ENCODE results near the gene GPC3.
"Not testable (repeated sequence)": the region's sequence is repeated elsewhere in the genome, so short reads cannot be mapped to it uniquely, and the experiment has no call there.

GPC3 gene

DNA sequence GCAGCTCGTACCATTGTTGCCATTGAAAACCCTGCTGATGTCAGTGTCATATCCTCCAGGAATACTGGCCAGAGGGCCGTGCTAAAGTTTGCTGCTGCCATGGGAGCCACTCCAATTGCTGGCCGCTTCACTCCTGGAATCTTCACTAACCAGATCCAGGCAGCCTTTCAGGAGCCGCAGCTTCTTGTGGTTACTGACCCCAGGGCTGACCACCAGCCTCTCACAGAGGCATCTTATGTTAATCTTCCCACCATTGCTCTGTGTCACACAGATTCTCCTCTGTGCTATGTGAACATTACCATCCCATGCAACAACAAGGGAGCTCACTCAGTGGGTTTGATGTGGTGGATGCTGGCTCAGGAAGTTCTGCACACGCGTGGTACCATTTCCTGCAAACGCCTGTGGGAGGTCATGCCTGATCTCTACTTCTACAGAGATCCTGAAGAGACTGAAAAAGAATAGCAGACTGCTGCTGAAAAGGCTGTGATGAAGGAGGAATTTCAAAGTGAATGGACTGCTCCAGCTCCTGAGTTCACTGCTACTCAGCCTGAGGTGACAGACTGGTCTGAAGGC is 222.3 kb downstream of the GPC3 start:
- not testable (repeated sequence) for DNase-seq (ENCODE audit: low read depth)

DNA sequence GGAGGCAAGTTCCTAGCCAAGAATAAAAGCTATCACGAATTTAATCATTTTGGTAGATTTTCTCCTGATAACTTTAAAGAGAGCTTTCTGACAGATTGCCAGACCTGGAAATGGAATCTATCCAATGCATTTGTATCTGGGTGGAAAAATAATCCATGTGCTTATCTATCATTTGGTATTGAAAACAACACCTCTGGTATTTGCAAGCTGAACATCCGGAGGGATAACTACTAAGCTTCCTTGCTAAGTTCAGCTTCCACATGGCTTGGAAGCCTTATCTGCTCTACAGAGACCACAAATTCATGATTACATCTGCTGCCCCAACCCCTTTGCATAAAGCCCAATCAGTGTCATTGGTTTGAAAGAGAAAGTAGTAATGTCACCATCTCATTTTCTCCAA is 230.7 kb downstream of the GPC3 start:
- DNase-seq (ENCODE audit: low read depth): no peak

DNA sequence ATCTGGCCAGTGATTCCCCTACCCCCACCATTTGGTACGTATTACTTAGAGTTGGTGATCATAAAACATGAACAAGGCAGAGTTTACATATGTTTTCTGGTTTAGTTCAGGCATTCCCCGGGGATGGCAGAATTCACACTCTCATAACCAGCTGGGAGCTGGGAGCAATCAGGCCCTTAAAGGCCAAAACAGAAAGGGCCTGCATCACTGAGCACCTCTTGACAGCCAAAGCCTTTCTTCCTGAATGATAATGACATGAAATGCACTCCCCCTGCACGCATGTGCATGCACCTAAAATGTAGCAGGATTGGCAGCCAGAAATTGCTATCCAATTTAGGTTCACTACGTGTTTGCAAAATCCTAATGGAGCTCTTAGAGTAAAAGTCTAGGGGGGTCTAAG is 235.4 kb downstream of the GPC3 start:
- no peak for DNase-seq (ENCODE audit: low read depth)

DNA sequence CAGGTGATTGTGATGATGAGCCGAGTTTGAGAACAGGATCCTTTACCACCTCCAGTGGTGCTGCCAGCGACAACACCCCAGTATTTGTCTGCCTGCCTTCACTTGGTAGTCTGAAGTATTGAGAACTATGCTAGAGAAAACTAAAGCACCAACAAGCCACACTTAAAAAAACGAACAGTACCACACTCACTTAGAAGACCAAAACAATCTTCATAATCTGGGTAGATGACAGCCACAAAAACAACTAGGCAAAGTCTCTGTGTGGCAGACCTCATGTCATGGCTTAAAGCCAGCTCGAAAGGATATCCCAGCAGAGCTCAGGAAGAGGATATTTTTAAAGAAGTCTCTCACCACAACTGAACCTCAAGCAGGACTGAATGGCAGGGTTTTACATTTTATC is 236.0 kb downstream of the GPC3 start:
- DNase-seq (ENCODE audit: low read depth): no peak

DNA sequence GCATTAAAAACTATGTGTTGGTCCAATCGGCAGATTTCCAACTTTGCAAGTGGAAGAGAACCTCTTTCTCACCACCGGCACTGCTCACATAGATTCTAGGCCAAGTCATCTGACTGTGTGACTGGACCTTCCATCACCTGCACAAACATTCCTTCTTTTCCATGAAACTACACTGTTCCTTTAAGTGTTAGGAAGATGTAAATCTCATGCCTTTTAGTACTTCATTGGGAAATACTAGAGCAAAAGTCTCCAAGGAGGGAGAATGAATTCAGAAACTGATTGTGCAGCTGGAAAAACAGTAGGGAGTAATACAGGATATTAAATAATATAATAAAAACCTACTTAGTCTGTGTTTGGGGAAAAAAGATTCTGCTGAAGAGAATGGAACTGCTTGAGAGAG is 238.2 kb downstream of the GPC3 start:
- no peak for DNase-seq (ENCODE audit: low read depth)

DNA sequence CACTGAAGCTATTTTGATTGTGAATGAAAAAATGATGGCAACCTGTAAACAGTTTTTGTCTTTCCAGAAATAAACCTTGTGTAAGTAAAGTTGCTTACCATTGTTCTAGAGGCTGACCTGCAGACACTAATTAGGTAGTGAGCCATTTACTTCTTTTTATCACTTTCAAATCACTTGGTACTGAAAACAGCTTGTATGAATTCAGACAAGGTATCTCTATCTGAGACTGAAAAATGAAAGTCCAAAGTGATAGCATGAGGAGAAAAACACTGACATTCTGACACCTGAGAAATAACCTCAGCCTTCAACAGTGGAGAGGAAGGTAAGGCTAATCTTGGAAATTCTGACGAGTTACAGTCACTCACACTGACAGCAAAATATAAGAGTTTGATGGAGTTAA is 238.8 kb downstream of the GPC3 start:
- DNase-seq (ENCODE audit: low read depth): no peak

DNA sequence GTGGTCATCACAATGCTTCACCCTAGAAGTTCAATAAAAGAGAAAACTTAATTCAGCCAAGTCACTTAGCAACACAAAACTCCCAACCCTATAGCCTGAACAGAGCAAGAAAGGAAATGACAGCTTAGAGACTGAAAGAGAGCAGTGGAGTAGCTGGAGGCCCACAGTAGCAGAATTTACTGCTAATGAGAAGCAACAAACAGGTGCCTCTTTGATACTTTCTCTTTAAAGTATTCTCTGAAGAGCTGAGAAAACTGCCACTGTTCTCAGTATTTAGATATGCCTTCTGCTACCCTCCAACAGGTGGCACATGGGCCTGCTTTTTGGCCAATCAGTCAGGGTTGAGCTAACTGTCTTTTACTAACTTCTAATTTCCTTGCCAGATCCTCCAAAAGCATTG is 240.0 kb downstream of the GPC3 start:
- no peak for DNase-seq (ENCODE audit: low read depth)

DNA sequence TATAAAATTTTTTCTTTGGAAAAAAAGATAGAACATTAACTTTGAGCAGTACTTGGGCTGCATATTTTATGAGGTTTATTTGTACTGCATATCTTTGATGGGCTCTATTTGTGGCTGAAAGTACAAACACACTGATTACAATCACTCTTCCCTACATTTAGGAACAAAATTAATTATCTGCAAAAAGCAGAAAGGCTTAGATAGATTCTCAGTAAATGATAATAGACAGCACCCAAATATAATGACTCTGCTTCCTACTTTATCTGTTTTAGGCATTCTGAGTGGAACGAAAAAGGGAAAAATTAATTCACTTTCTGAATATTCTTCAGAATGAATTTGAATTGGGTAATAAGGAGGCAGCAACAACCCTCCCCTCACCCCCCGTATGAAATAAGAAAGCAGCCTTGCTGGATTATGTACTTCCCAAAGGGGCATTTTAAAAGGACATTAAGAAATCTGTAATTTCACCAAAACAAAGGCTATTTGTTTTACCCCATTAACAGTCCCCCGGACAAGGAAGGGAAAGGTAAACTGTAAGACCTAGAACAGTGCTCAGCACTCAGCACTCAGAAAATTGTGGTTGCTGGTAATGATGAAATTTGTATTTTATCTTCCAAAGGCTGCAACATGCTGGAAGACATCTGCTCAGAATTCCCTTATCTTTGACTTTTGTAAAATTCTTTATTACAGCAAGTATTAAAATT is 242.6 kb downstream of the GPC3 start:
- DNase-seq (ENCODE audit: low read depth): no peak

DNA sequence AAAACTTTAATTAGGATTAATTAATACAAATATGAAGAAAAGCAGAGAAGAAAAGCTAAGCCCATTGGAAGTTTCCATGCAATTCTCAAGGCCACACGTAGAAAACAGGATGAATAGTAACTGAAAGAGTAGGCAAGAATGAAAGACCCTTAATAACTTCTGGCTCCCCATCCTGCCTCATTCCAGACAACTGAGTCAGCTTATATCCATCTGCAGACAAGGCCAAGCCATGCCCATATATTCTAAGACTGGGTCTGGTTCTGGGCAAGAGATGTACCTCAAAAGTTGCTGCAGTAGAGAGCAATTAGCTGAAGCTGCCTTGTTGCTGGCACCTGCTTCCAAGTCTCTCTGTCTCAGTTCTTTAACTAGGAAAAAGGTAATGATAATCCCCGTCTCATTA is 244.1 kb downstream of the GPC3 start:
- DNase-seq (ENCODE audit: low read depth): peak; percentile 31

DNA sequence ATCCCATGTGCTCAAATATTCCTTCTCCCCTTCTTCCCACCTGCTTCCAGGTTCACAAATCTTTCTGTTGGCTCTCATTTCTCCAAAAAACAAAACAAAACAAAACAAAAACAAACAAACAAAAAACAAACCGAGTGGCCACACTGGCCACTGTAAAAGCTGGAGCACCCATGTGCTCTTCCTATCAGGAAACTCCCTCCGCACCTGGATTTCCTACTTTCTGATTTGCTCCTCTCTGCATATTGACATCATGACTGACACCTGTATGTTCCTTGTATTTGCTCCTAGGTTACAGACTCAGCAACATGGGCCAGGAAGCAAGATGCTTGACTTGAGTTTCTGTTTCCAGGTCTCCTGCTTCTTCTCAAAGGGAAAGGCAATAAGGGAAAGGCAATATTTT is 258.8 kb downstream of the GPC3 start:
- DNase-seq (ENCODE audit: low read depth): no peak

DNA sequence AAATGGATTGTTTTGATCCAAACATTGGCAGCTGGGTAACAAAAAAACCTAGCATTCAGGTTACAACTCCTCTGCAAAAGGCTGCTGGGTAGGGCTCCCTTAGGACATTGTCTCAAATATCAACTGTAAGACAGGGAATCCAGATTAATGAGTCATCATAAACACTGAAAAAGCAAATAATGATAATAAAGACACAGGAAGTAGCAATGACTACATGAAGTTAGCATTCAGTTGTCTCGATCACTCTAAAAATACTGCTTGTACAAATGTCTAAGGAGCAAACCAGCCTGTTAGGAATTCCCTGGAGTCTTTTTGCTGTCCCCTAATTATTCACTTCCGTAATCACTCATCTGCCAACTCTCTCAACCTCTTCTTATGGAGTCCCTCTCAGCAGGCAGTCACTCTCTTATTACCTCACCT is 259.2 kb downstream of the GPC3 start:
- peak; percentile 80 for DNase-seq (ENCODE audit: low read depth)

DNA sequence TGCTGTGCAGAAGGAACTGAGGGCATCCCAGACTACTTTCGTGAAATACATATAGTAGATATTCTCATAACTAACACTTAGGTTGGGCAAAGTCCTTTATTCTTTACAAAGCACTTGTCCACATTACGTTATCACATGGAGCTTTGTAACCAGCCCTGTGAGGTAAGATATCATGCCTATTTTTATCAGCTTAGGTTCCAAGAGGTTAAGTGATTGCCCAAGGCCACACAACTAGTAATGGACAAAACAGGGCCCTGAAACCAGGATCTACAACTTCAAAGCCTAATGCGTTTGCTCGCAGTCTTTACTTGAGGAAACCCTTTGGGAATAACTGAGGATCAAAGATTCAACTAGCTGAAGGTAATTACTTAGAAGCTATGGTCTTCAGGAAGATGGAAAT is 261.5 kb downstream of the GPC3 start:
- DNase-seq (ENCODE audit: low read depth): no peak

DNA sequence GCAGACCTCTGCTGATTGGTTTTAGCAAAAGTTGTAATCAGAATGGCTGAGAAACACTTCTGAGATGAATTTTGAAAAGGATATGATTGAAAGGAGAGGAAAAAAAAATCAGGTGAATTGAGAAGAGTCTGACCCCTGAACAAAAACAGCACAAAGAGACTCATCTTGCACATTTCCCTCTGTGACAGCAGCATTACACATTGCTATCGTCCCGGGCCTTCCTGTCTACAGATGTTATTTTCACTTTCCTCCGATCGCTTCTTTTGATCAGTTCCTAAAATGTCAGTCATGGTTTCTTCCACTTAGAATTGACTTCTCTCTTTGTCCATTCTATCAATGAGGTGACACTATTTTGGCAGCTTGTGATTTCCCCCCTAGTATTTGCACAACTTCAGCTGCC is 262.6 kb downstream of the GPC3 start:
- DNase-seq (ENCODE audit: low read depth): no peak

DNA sequence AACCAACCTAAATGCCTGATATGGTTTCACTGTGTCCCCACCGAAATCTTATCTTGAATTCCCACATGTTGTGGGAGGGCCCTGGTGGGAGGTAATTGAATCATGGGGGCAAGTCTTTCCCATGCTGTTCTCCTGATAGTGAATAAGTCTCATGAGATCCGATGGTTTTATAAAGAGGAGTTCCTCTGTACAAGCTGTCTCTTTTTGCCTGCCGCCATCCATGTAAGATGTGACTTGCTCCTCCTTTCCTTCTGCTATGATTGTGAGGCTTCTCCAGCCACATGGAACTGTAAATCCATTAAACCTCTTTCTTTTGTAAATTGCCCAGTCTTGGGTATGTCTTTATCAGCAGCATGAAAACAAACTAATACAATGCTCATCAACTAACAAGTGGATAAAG is 265.1 kb downstream of the GPC3 start:
- not testable (repeated sequence) for DNase-seq (ENCODE audit: low read depth)

DNA sequence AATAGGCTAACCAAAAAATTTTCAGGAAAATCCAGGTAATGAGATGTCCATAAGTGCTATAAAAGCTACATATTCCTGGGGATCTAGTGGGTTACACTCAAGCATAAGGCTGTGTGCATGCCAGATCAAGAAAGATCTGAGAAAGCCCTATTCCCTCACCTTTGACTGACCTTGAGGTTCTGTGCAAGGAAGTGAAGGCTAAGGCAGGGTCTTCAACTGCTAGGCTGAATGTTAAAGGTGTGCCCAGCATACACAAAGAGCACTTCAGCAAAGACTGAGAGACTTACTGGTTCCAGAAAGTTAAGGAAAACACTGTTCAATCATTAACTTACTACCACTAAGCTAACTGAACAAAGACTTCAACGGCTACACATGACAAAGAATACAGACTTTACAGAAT is 269.7 kb downstream of the GPC3 start:
- DNase-seq (ENCODE audit: low read depth): no peak

DNA sequence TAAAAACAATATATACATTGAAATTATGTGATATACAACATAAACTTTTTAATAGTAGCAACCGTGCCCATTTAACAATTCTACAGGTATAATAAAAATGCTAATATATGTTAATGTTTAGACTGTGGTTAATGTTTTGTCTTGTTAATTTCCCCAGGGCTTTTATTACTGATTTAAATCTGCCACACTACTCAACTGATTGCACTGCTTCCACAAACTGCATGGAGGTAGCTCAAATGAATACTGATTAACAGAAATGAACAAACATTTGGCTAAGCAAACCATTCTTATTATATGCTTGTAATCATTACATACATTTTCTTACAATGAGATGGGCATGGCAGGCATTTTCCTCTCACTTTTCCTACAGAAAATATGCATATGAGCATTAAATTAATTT is 275.9 kb downstream of the GPC3 start:
- no peak for DNase-seq (ENCODE audit: low read depth)

DNA sequence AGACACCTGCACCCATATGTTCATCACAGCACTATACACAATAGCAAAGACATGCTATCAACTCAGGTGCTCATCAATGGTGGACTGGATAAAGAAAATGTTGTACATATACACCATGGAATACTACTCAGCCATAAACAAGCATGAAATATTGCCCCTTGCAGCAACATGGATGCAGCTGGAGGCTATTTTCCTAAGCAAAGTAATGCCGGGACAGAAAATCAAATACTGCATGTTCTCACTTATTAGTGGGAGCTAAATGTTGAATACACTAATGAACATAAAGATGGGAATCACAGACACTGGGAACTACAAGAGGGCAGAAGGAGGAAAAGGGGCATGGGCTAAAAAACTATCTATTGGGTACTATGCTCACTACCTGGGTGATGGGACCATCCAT is 278.5 kb downstream of the GPC3 start:
- no peak for DNase-seq (ENCODE audit: low read depth)

DNA sequence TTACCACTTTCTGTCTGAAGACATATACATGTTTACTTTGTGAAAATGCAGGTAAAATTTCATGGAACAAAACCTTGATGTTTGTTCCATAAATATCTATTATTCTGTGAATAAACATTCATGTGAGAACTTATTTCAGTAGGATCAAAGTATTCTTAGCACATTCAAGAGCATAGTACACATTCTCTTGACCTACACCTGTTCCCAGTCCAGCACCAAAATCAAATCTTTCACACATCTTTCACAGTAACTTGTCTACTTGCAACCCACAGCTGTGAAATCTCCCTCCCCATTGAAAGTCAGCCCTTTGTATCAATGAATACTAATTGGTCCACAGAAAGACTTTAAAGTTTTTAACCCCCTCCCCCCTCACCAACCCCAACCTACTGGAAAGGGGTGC is 283.2 kb downstream of the GPC3 start:
- no peak for DNase-seq (ENCODE audit: low read depth)

DNA sequence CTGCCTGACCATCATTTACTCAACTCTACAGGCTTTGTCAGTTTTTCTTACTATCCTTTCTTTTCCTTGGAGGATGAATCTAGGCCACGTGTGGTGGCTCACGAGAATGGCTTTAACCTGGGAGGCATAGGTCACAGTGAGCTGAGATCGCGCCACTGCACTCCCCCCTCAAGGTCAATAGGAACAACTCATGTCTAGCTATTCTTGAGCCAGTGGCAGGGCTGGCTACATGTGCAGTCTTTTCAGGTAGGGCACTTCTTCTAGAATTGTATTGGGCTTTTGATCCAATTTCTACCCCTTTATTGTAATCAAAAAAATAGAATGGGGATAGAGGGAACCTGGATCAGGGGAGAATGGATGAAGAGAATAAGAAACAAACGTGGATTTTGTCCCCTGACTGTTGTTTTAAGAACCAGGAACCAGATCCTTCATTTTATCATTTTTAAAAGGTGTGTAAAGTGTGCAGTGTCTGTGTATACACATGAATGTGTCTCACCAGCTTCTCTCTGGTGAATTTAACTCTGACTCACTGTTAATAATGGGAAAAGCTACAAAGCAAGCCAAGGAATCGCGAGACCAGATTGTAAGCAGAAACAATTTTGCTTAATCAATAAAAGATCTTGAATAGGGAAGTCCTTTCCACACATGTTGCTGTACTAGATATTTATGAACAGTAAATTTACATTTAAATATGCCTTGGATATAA is 286.2 kb downstream of the GPC3 start:
- DNase-seq (ENCODE audit: low read depth): no peak

DNA sequence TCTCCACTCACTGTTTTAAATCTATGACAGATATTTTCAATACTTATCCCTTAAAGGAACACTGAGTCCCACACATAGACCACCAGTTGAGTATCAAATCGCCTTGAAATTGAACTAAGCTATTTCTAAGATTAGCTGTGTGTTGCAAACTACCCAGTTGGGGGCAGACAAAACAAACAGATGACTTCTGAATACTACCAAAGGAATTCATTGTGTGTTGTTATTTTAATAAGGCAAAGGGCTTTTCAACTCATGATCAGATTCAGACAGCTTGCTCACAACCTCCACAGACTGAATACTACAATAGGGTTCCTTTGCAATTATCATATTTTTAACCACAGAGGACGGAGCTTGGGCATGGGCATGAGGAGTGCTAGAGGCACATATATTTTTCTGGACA is 287.1 kb downstream of the GPC3 start:
- DNase-seq (ENCODE audit: low read depth): peak; percentile 49

DNA sequence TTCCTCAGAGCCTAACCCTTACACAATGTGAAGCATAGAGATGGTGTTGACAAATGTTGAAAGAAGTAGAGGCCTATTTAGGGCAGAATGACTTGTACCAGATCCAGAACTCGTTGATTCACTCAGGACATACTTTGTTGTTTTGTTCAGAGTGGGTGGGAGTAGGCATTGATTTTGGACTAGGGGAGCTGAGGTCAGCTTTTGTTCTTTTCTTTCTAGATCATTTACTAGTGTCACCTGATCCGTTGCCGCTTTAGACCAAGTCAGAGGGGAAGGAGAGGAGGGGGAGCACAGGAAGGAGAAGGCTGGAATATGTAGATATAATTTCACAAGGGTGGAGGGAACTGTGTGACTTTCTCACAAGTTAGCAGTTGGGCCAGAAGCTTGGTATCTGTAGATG is 287.7 kb downstream of the GPC3 start:
- peak; percentile 4 for DNase-seq (ENCODE audit: low read depth)

DNA sequence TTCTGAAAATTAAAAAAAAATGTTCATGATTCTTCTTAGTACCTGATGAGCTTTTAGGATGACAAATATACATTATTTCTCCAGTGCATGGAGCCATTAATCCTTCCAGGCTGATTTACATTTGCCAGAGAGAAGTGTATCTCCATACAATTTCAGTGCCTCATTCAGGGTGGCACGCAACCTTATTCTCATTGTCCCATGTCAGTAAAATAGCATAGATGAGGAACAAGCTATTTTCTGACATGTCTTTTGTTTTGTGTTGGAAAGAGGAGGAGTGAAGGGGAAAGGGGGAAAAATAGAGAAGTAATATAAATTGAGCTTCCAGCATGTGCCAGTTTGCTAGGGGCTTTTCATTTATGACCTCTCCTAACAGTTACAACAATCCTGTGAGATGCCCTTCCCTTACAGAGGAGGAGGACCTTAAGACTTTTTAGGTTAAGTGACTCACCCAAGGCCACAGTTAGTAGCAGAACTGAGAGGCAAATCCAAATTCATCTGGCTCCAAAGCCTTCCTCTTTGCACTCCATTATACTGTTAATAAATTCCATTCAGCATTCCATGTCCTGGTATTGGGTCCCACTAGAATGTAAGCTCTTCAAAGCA is 295.3 kb downstream of the GPC3 start:
- DNase-seq (ENCODE audit: low read depth): no peak

DNA sequence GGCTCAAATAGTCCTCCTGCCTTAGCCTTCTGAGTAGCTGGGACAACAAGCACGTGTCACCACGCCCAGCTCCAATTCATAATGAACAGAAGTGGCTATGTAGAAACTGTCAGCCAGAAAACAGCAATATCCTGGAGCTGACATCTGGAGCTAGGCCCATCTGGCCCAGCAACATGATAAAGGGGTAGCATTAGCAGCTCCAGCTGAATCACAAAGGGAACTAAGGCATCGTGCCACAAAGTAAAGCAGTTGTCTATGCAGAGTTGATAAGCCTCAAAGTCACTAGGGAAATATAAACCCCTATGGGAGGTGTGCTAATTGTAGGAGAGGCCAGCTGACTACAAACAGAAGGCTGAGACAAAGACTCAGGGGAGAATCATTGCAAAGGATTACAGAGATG is 299.6 kb downstream of the GPC3 start:
- DNase-seq (ENCODE audit: low read depth): no peak
